HepG2 (cell line): ENCODE results near the gene IL36A. TPM values are rescaled to one million over a fixed set of nuclear protein-coding genes. Genes with fewer than 3 reads are reported as not detected.
A peak's percentile ranks its signal among the peaks of the same experiment; 100 is the strongest.

Source experiments
- KDM5A ChIP-seq: fragments of 200-600 bp; sonication (generic); IDR thresholded peaks from 2 replicates; pipeline ENCODE4 v1.7.0; 2018; ENCODE audit warnings: antibody characterized with exemption, mild to moderate bottlenecking, low read length, borderline replicate concordance
- KIAA2018 ChIP-seq: sonication (generic); formaldehyde crosslinking; IDR thresholded peaks from 2 replicates; pipeline ENCODE4 v1.5.0; 2020; ENCODE audit warnings: mild to moderate bottlenecking, missing genetic modification reagents, borderline replicate concordance
- NR1H2 ChIP-seq: sonication (generic); formaldehyde crosslinking; IDR thresholded peaks from 2 replicates; pipeline ENCODE4 v1.8.1; 2022; ENCODE audit warnings: low read depth, missing genetic modification reagents, borderline replicate concordance
- PRDM15 ChIP-seq: sonication (generic); formaldehyde crosslinking; IDR thresholded peaks from 2 replicates; pipeline ENCODE4 v1.4.0; 2020; ENCODE audit warnings: missing genetic modification reagents
- SIX1 ChIP-seq: sonication (generic); formaldehyde crosslinking; IDR thresholded peaks from 2 replicates; pipeline ENCODE4 v1.4.0; 2020; ENCODE audit warnings: missing genetic modification reagents, borderline replicate concordance
- SNRNP70 ChIP-seq: fragments of 200-400 bp; formaldehyde crosslinking; IDR thresholded peaks from 2 replicates; pipeline ENCODE4 v1.6.1; 2017; ENCODE audit warnings: mild to moderate bottlenecking, low read depth, low read length, moderate library complexity
- SOX13 ChIP-seq, 3 experiments: fragments of 450-650 bp in 1 of 3; sonication (generic) in 1 of 3; formaldehyde crosslinking in 1 of 3; IDR thresholded peaks in 2 of 3; conservative IDR thresholded peaks in 1 of 3; 2 replicates each; pipeline versions ENCODE4 v1.5.0 to v1.6.1; 2016 to 2020; ENCODE audit warnings: antibody characterized with exemption in 1 of 3, mild to moderate bottlenecking in 1 of 3, missing compliant biosample characterization in 1 of 3, missing genetic modification reagents in 1 of 3, moderate library complexity in 1 of 3
- SOX6 ChIP-seq, 2 experiments: fragments of 450-650 bp in 1 of 2; sonication (generic) in 1 of 2; formaldehyde crosslinking in 1 of 2; IDR thresholded peaks; 2 replicates each; pipeline versions ENCODE4 v1.4.0 to v1.6.1; 2017 to 2020; ENCODE audit warnings: antibody characterized with exemption in 1 of 2, mild to moderate bottlenecking in 1 of 2, missing genetic modification reagents in 1 of 2
- SP1 ChIP-seq, 2 experiments: fragments of 450-650 bp in 1 of 2; sonication (generic) in 1 of 2; formaldehyde crosslinking in 1 of 2; IDR thresholded peaks; 2 replicates each; pipeline versions ENCODE4 v1.4.0 to v1.6.1; 2016 to 2020; ENCODE audit warnings: missing genetic modification reagents in 1 of 2
- ZBTB21 ChIP-seq: sonication (generic); formaldehyde crosslinking; IDR thresholded peaks from 2 replicates; pipeline ENCODE4 v1.4.0; 2020; ENCODE audit warnings: missing genetic modification reagents
- ZKSCAN8 ChIP-seq: IDR thresholded peaks from 2 replicates; pipeline ENCODE4 v1.6.1; 2016; ENCODE audit warnings: borderline replicate concordance, missing genetic modification reagents, missing compliant biosample characterization
- ZNF138 ChIP-seq: sonication (generic); formaldehyde crosslinking; IDR thresholded peaks from 2 replicates; pipeline ENCODE4 v1.5.0; 2020; ENCODE audit warnings: mild to moderate bottlenecking, low read depth, missing genetic modification reagents
- ZNF20 ChIP-seq: sonication (generic); formaldehyde crosslinking; IDR thresholded peaks from 2 replicates; pipeline ENCODE4 v1.4.0; 2020; ENCODE audit warnings: mild to moderate bottlenecking, moderate library complexity, missing genetic modification reagents
- ZNF331 ChIP-seq: sonication (generic); formaldehyde crosslinking; IDR thresholded peaks from 2 replicates; pipeline ENCODE4 v1.4.0; 2020; ENCODE audit warnings: missing genetic modification reagents
- polyA plus RNA-seq, 8 experiments: library from polyadenylated mRNA; depleted of rRNA in 3 of 8; stranded (reverse) in 7 of 8; unstranded in 1 of 8; fragments of >200 nt; fragmentation: Illumina TruSeq in 4 of 8; extraction: Trizol in 4 of 8; gene quantifications; 2 replicates each; pipeline versions ENCODE4 v1.2.1 to v1.2.3, GENCODE V29; 2011 to 2016; ENCODE audit warnings: low read depth in 4 of 8, missing spikeins in 1 of 8, mixed read lengths in 1 of 8; ENCODE audit not compliant: insufficient read depth in 1 of 8
- total RNA-seq, 5 experiments: library from RNA; depleted of rRNA; stranded (reverse); fragments of >200 nt; fragmentation: Illumina TruSeq; extraction: Trizol; gene quantifications; 2 replicates each; pipeline ENCODE4 v1.2.3, GENCODE V29; 2016; ENCODE audit warnings: low read depth in 1 of 5

The IL36A gene
- total and polyA plus RNA-seq, 2 of the 13 experiments (the other 11 are each of a cell fraction or from before 2014, with no cell fraction given) = not detected

DNA sequence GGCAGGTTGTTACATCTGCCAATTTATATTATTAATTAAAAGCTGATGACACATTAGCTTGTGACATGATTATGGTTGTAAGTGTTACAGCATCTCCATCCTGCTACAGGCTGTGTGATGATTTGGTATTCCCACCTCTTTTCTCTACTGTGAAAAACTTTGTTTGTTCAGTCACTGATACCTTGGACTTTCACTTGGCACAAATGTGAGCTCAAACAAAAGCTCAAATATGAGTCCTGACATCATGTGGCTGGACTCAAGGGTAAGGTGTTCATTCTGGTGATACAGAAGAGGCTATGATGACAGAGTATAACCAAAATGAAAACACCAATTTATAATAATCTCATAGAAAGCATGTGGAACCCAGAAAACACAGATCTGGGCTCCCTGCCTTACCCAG, 11.4 kb upstream of the IL36A start (continued):
- TF ChIP-seq KIAA2018 (CRISPR knock-in tag) = no peak
- TF ChIP-seq ZNF138 = no peak
- no peak for TF ChIP-seq ZNF20 (CRISPR knock-in tag)
- no peak for TF ChIP-seq PRDM15
- TF ChIP-seq KDM5A = no peak
- no peak for TF ChIP-seq SP1 (IDR thresholded peaks at IDR 0.05)
- TF ChIP-seq SP1 (CRISPR knock-in tag; IDR thresholded peaks at IDR 0.05) = no peak
- TF ChIP-seq ZNF331 = peak; percentile 26; the same call in 1 of the 2 replicates
- TF ChIP-seq SIX1 = peak; percentile 78; the same call in 1 of the 2 replicates
- no peak for TF ChIP-seq SOX13 (IDR thresholded peaks at IDR 0.05)
- TF ChIP-seq SOX13 (CRISPR knock-in tag; conservative IDR thresholded peaks at IDR 0.05 in 1 of 2, IDR thresholded peaks at IDR 0.05 in 1 of 2) = peak in 1 of 2 experiments; percentile 44; a peak in 1 of 4 replicates
- TF ChIP-seq ZBTB21 (CRISPR knock-in tag) = peak; percentile 95
- no peak for TF ChIP-seq SOX6 (IDR thresholded peaks at IDR 0.05)
- TF ChIP-seq SOX6 (CRISPR knock-in tag; IDR thresholded peaks at IDR 0.05) = peak; percentile 49; the same call in 1 of the 2 replicates
- TF ChIP-seq NR1H2 (CRISPR knock-in tag) = no peak
- TF ChIP-seq SNRNP70 = no peak
- TF ChIP-seq ZKSCAN8 (CRISPR knock-in tag) = no peak
- TF ChIP-seq, all 625 proteins: peak for 21
